HG02938 (cell line): ENCODE data around the gene WDR59.

ENCODE experiments used
- ATAC-seq: cut with Tn5 transposase; IDR thresholded peaks from one replicate; pipeline ENCODE4 v1.9.1; 2021; ENCODE audit warnings: mild to moderate bottlenecking, moderate library complexity; ENCODE audit not compliant: unreplicated experiment

The WDR59 gene

DNA sequence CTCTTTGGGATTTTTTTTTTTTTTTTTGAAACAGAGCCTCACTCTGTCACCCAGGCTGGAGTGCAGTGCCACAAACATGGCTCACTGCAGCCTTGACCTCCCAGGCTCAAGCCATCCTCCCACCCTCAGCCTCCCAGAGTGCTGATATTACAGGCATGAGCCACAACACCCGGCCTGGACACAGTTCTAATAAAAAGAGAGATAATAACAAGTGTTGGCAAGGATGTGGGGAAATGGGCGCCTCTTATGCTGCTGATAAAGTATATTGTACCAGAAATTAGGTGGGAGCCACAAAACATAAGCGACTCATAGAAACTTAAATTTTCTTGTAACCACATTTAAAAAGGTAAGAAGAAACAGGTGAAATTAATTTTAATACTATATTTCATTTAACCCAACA is 159.9 kb downstream of the WDR59 start:
- ATAC-seq = no peak
